Neuronal stem cell (in vitro differentiated cells): ENCODE measurements around the gene GAK.
A peak's percentile ranks its signal among the peaks of the same experiment; 100 is the strongest.

Experiments
- DNase-seq: peaks from one replicate; pipeline ENCODE4 v3.0.0-alpha.2; 2013; ENCODE audit warnings: low spot score
- H2AFZ ChIP-seq: one replicate; pipeline ENCODE4 v1.6.1; 2013; ENCODE audit warnings: mild to moderate bottlenecking, low read length, inconsistent platforms
- H2AK5ac ChIP-seq: 2 replicates; pipeline ENCODE4 v1.6.1; 2013; ENCODE audit warnings: low read depth, mild to moderate bottlenecking, inconsistent platforms, low read length, moderate library complexity, mixed read lengths
- H2BK120ac ChIP-seq: 2 replicates; pipeline ENCODE4 v1.6.1; 2013; ENCODE audit warnings: low read depth, mild to moderate bottlenecking, inconsistent platforms, low read length, moderate library complexity, mixed read lengths
- H2BK12ac ChIP-seq: one replicate; pipeline ENCODE4 v1.6.1; 2013; ENCODE audit warnings: low read length, inconsistent platforms
- H2BK15ac ChIP-seq: 2 replicates; pipeline ENCODE4 v1.6.1; 2013; ENCODE audit warnings: mild to moderate bottlenecking, low read length, inconsistent platforms, mixed read lengths
- H2BK5ac ChIP-seq: one replicate; pipeline ENCODE4 v1.6.1; 2013; ENCODE audit warnings: inconsistent platforms, mild to moderate bottlenecking, low read length, moderate library complexity
- H3K14ac ChIP-seq: one replicate; pipeline ENCODE4 v1.6.1; 2013; ENCODE audit warnings: low read length, inconsistent platforms
- H3K18ac ChIP-seq: 2 replicates; pipeline ENCODE4 v1.6.1; 2013; ENCODE audit warnings: low read length, inconsistent platforms
- H3K23ac ChIP-seq: 2 replicates; pipeline ENCODE4 v1.6.1; 2013; ENCODE audit warnings: low read depth, mild to moderate bottlenecking, mixed read lengths, low read length, inconsistent platforms; ENCODE audit not compliant: poor library complexity
- H3K27ac ChIP-seq: replicated peaks from 3 replicates; pipeline ENCODE4 v1.5.1; 2013; ENCODE audit warnings: low read length, inconsistent platforms
- H3K27me3 ChIP-seq, 3 experiments: 2 replicates each; pipeline ENCODE4 v1.6.1; 2013; ENCODE audit warnings: low read length in 3 of 3, mild to moderate bottlenecking in 2 of 3, inconsistent platforms in 1 of 3, low read depth in 1 of 3, mixed read lengths in 1 of 3, moderate library complexity in 1 of 3; ENCODE audit not compliant: control insufficient read depth in 3 of 3, insufficient read depth in 3 of 3
- H3K36me3 ChIP-seq, 2 donors: replicated peaks in 1 of 2; 2 replicates each; pipeline ENCODE4 v1.6.1; 2013; ENCODE audit warnings: low read length in 2 of 2; ENCODE audit not compliant: control insufficient read depth in 2 of 2, insufficient read depth in 2 of 2
- H3K4ac ChIP-seq: 2 replicates; pipeline ENCODE4 v1.6.1; 2013; ENCODE audit warnings: inconsistent platforms, mild to moderate bottlenecking, low read length, moderate library complexity
- H3K4me1 ChIP-seq, 2 donors: 1 replicate in 1 of 2; 2 replicates in 1 of 2; pipeline ENCODE4 v1.6.1; 2013; ENCODE audit warnings: low read length in 2 of 2, low read depth in 1 of 2; ENCODE audit not compliant: control insufficient read depth in 2 of 2, insufficient read depth in 1 of 2
- H3K4me2 ChIP-seq: one replicate; pipeline ENCODE4 v1.6.1; 2013; ENCODE audit warnings: mild to moderate bottlenecking, low read length, inconsistent platforms; ENCODE audit not compliant: insufficient read depth, poor library complexity, severe bottlenecking
- H3K4me3 ChIP-seq, 2 donors: 2 replicates each; pipeline ENCODE4 v1.5.1; 2013; ENCODE audit warnings: low read length in 2 of 2, mild to moderate bottlenecking in 2 of 2, inconsistent platforms in 1 of 2, moderate library complexity in 1 of 2
- H3K79me1 ChIP-seq: one replicate; pipeline ENCODE4 v1.6.1; 2013; ENCODE audit warnings: low read depth, mild to moderate bottlenecking, inconsistent platforms, low read length, moderate library complexity
- H3K9ac ChIP-seq: one replicate; pipeline ENCODE4 v1.6.1; 2013; ENCODE audit warnings: mild to moderate bottlenecking, low read depth, low read length, inconsistent platforms; ENCODE audit not compliant: poor library complexity
- H3K9me3 ChIP-seq, 2 donors: replicated peaks in 1 of 2; 2 replicates each; pipeline versions ENCODE3 to v1.6.1; 2013; ENCODE audit warnings: low read length in 2 of 2, mild to moderate bottlenecking in 2 of 2, inconsistent platforms in 1 of 2, low read depth in 1 of 2, mixed read lengths in 1 of 2, moderate library complexity in 1 of 2; ENCODE audit not compliant: control insufficient read depth in 2 of 2, insufficient read depth in 1 of 2
- H4K8ac ChIP-seq: one replicate; pipeline ENCODE4 v1.6.1; 2013; ENCODE audit warnings: low read depth, mild to moderate bottlenecking, inconsistent platforms, low read length, moderate library complexity
- H4K91ac ChIP-seq: one replicate; pipeline ENCODE4 v1.6.1; 2013; ENCODE audit warnings: low read length, low read depth, mild to moderate bottlenecking, inconsistent platforms; ENCODE audit not compliant: poor library complexity
- WGBS, 2 donors: extraction: QIAGEN DNeasy Blood & Tissue Kit; methylation state at CpG; one replicate each; pipeline ENCODE4 v1.1.7; 2013; ENCODE audit warnings: missing lambda C conversion rate in 2 of 2, mixed read lengths in 1 of 2; ENCODE audit not compliant: insufficient read length in 2 of 2, insufficient replicate concordance in 1 of 2; ENCODE audit errors: extremely low coverage in 2 of 2; 5-methylcytosine and 5-hydroxymethylcytosine counted together

Gene GAK

GRCh38 chr4:876780-877179 lies 55.3 kb downstream of the GAK start:
- Histone ChIP-seq H2BK120ac (no peak overlapping the region), H3K14ac (peak overlapping the region; percentile 56), H2BK5ac (peak overlapping the region; percentile 24), H3K4me1 (no peaks in the 10 kb centered on the region), H2BK12ac (no peak overlapping the region), H3K9ac (no peak overlapping the region), H2AFZ (no peak overlapping the region), H4K91ac (no peak overlapping the region), H3K79me1 (peaks cover 5% of the 10 kb centered on the region), H3K27ac (no peak overlapping the region), H3K23ac (peak overlapping the region; percentile 85), H3K4me3 (no peak overlapping the region), H2AK5ac (no peak overlapping the region), H3K4ac (no peak overlapping the region), H4K8ac (no peak overlapping the region), H3K4me2 (no peak overlapping the region), H3K18ac (no peak overlapping the region), H3K9me3 (no peaks in the 10 kb centered on the region), H2BK15ac (no peak overlapping the region), H3K27me3 (no peaks in the 10 kb centered on the region), H3K36me3 (peaks cover 28 to 94% of the 10 kb centered on the region in 2 donors)
- WGBS, 2 donors: no CpG with 5 or more reads among the region's 24 CpGs
- DNase-seq: no peak

- H2AFZ ChIP-seq: no peak overlapping the region
- peaks cover 21 to 93% of the 10 kb centered on the region in 2 donors for H3K36me3 ChIP-seq
- H3K9me3 ChIP-seq: no peaks in the 10 kb centered on the region
- H3K27me3 ChIP-seq: no peaks in the 10 kb centered on the region
- peak overlapping the region; percentile 85 for H3K23ac ChIP-seq
- H2BK120ac ChIP-seq: no peak overlapping the region
- no peaks in the 10 kb centered on the region for H3K4me1 ChIP-seq
- no peak for DNase-seq
- no peak overlapping the region for H3K9ac ChIP-seq
- H2BK12ac ChIP-seq: peak overlapping the region; percentile 41
- no peak overlapping the region for H3K27ac ChIP-seq
- peak overlapping the region in 1 of 2 donors; percentile 5 for H3K4me3 ChIP-seq
- no peak overlapping the region for H2AK5ac ChIP-seq
- H3K14ac ChIP-seq: no peak overlapping the region
- WGBS, 2 donors: no CpG with 5 or more reads among the region's 26 CpGs
- H4K8ac ChIP-seq: peak overlapping the region; percentile 92
- H3K4ac ChIP-seq: no peak overlapping the region
- H3K79me1 ChIP-seq: peaks cover 3% of the 10 kb centered on the region
- H3K4me2 ChIP-seq: no peak overlapping the region
- no peak overlapping the region for H2BK5ac ChIP-seq
- H3K18ac ChIP-seq: no peak overlapping the region
- peak overlapping the region; percentile 26 for H2BK15ac ChIP-seq
- H4K91ac ChIP-seq: no peak overlapping the region
Observed at GRCh38 chr4:875818-876423, 56.2 kb downstream of the GAK start.

GRCh38 chr4:874971-875817 lies 56.9 kb downstream of the GAK start:
- H3K27ac ChIP-seq: no peak overlapping the region
- no peak overlapping the region for H3K4ac ChIP-seq
- no peak for DNase-seq
- no peak overlapping the region for H2AK5ac ChIP-seq
- no peak overlapping the region for H3K23ac ChIP-seq
- H2BK15ac ChIP-seq: no peak overlapping the region
- H3K4me1 ChIP-seq: no peaks in the 10 kb centered on the region
- no peak overlapping the region for H2BK12ac ChIP-seq
- peaks cover 23 to 94% of the 10 kb centered on the region in 2 donors for H3K36me3 ChIP-seq
- no peak overlapping the region for H2BK120ac ChIP-seq
- H3K4me2 ChIP-seq: no peak overlapping the region
- no peak overlapping the region for H2AFZ ChIP-seq
- H3K27me3 ChIP-seq: no peaks in the 10 kb centered on the region
- no CpG with 5 or more reads among the region's 17 CpGs for WGBS, 2 donors
- H3K14ac ChIP-seq: no peak overlapping the region
- peaks cover 3% of the 10 kb centered on the region for H3K79me1 ChIP-seq
- no peak overlapping the region for H2BK5ac ChIP-seq
- no peaks in the 10 kb centered on the region for H3K9me3 ChIP-seq
- no peak overlapping the region for H4K91ac ChIP-seq
- H4K8ac ChIP-seq: no peak overlapping the region
- H3K4me3 ChIP-seq: no peak overlapping the region
- H3K9ac ChIP-seq: no peak overlapping the region
- no peak overlapping the region for H3K18ac ChIP-seq

GRCh38 chr4:874056-874455 lies 58.1 kb downstream of the GAK start:
- Histone ChIP-seq H3K9ac (no peak overlapping the region), H2AK5ac (no peak overlapping the region), H3K36me3 (peaks cover 29 to 92% of the 10 kb centered on the region in 2 donors), H3K27ac (no peak overlapping the region), H3K23ac (no peak overlapping the region), H3K4me2 (no peak overlapping the region), H4K91ac (no peak overlapping the region), H3K9me3 (peaks cover 0 to 6% of the 10 kb centered on the region in 2 donors), H3K27me3 (no peaks in the 10 kb centered on the region), H2BK5ac (no peak overlapping the region), H3K18ac (no peak overlapping the region), H3K4me1 (no peaks in the 10 kb centered on the region), H2BK120ac (no peak overlapping the region), H2BK12ac (no peak overlapping the region), H3K4ac (no peak overlapping the region), H3K4me3 (no peak overlapping the region), H4K8ac (no peak overlapping the region), H3K79me1 (peaks cover 4% of the 10 kb centered on the region), H2AFZ (no peak overlapping the region), H2BK15ac (no peak overlapping the region), H3K14ac (no peak overlapping the region)
- no peak for DNase-seq
- WGBS, 2 donors: no CpG with 5 or more reads among the region's 9 CpGs
